Measurements from ENCODE around the gene KIF26B. TPM values are rescaled to one million over a fixed set of nuclear protein-coding genes. Genes with fewer than 3 reads are reported as not detected.

Gene KIF26B
- total and polyA plus RNA-seq, 5 donors = 0.11 to 0.41 (median 0.29) TPM

- no peak for ATAC-seq
- Histone ChIP-seq H3K27me3 (ENCODE audit: control insufficient read depth, insufficient read depth) (no peaks in the 10 kb centered on the region), H3K4me3 (ENCODE audit: low read length) (no peak overlapping the region), H3K9me3 (ENCODE audit: control insufficient read depth, low read length) (no peaks in the 10 kb centered on the region), H3K27ac (ENCODE audit: low read length) (no peak overlapping the region), H3K4me1 (ENCODE audit: control insufficient read depth, insufficient read depth, low read length) (no peaks in the 10 kb centered on the region)
- no peak for DNase-seq
- intact Hi-C loops (cut with DNase I) = no loop called here
- WGBS = 84% methylated on average over 12 of the region's 12 CpGs
These were observed 405.6 kb downstream of the KIF26B start for GRCh38 chr1:245560316-245560859.

- Histone ChIP-seq H3K9me3 (ENCODE audit: control insufficient read depth, low read length) (no peaks in the 10 kb centered on the region), H3K4me1 (ENCODE audit: control insufficient read depth, insufficient read depth, low read length) (no peaks in the 10 kb centered on the region), H3K4me3 (ENCODE audit: low read length) (no peak overlapping the region), H3K27ac (ENCODE audit: low read length) (no peak overlapping the region), H3K27me3 (ENCODE audit: control insufficient read depth, insufficient read depth) (no peaks in the 10 kb centered on the region)
- no peak for ATAC-seq
- intact Hi-C loops (cut with DNase I) = no loop called here
- WGBS = 81% methylated on average over 10 of the region's 10 CpGs
- DNase-seq = no peak
These were observed 407.0 kb downstream of the KIF26B start for GRCh38 chr1:245561665-245562234.

- no peaks in the 10 kb centered on the region for H3K4me1 ChIP-seq (ENCODE audit: control insufficient read depth, insufficient read depth, low read length)
- ATAC-seq (no peak), DNase-seq (no peak)
- H3K27me3 ChIP-seq (ENCODE audit: control insufficient read depth, insufficient read depth) = no peaks in the 10 kb centered on the region
- no peak overlapping the region for H3K27ac ChIP-seq (ENCODE audit: low read length)
- H3K4me3 ChIP-seq (ENCODE audit: low read length) = no peak overlapping the region
- H3K9me3 ChIP-seq (ENCODE audit: control insufficient read depth, low read length) = no peaks in the 10 kb centered on the region
- WGBS = 91% methylated on average over 2 of the region's 2 CpGs
- intact Hi-C loops (cut with DNase I) = no loop called here
These were observed 411.3 kb downstream of the KIF26B start for GRCh38 chr1:245566134-245566533.

GRCh38 chr1:245566952-245567351, 412.2 kb downstream of the KIF26B start:
- intact Hi-C loops (cut with DNase I) = no loop called here
- Histone ChIP-seq H3K4me1 (ENCODE audit: control insufficient read depth, insufficient read depth, low read length) (no peaks in the 10 kb centered on the region), H3K27me3 (ENCODE audit: control insufficient read depth, insufficient read depth) (no peaks in the 10 kb centered on the region), H3K9me3 (ENCODE audit: control insufficient read depth, low read length) (no peaks in the 10 kb centered on the region), H3K4me3 (ENCODE audit: low read length) (no peak overlapping the region), H3K27ac (ENCODE audit: low read length) (no peak overlapping the region)
- ATAC-seq (no peak), DNase-seq (no peak)
- WGBS = 28% methylated on average over 6 of the region's 6 CpGs

GRCh38 chr1:245571815-245572294, 417.1 kb downstream of the KIF26B start:
- no peak overlapping the region for H3K27ac ChIP-seq (ENCODE audit: low read length)
- no peak overlapping the region for H3K4me3 ChIP-seq (ENCODE audit: low read length)
- no peaks in the 10 kb centered on the region for H3K27me3 ChIP-seq (ENCODE audit: control insufficient read depth, insufficient read depth)
- WGBS = 75% methylated on average over 11 of the region's 11 CpGs
- ATAC-seq (peak in 1 of 2 donors; percentile 17), DNase-seq (no peak)
- no peaks in the 10 kb centered on the region for H3K4me1 ChIP-seq (ENCODE audit: control insufficient read depth, insufficient read depth, low read length)
- intact Hi-C loops (cut with DNase I) = no loop called here
- H3K9me3 ChIP-seq (ENCODE audit: control insufficient read depth, low read length) = no peaks in the 10 kb centered on the region

- no peak for DNase-seq
- no peak overlapping the region for H3K27ac ChIP-seq (ENCODE audit: low read length)
- intact Hi-C loops (cut with DNase I) = no loop called here
- ATAC-seq = no peak
- H3K4me3 ChIP-seq (ENCODE audit: low read length) = no peak overlapping the region
- H3K4me1 ChIP-seq (ENCODE audit: control insufficient read depth, insufficient read depth, low read length) = no peaks in the 10 kb centered on the region
- no peaks in the 10 kb centered on the region for H3K9me3 ChIP-seq (ENCODE audit: control insufficient read depth, low read length)
- no peaks in the 10 kb centered on the region for H3K27me3 ChIP-seq (ENCODE audit: control insufficient read depth, insufficient read depth)
- WGBS = 78% methylated on average over 7 of the region's 7 CpGs
These were observed 417.9 kb downstream of the KIF26B start for GRCh38 chr1:245572709-245573108.

- intact Hi-C loops (cut with DNase I) = no loop called here
- no peaks in the 10 kb centered on the region for H3K27me3 ChIP-seq (ENCODE audit: control insufficient read depth, insufficient read depth)
- H3K27ac ChIP-seq (ENCODE audit: low read length) = no peak overlapping the region
- H3K4me3 ChIP-seq (ENCODE audit: low read length) = no peak overlapping the region
- 29% methylated on average over 2 of the region's 2 CpGs for WGBS
- no peaks in the 10 kb centered on the region for H3K4me1 ChIP-seq (ENCODE audit: control insufficient read depth, insufficient read depth, low read length)
- H3K9me3 ChIP-seq (ENCODE audit: control insufficient read depth, low read length) = no peaks in the 10 kb centered on the region
- DNase-seq = no peak
- ATAC-seq = no peak
These were observed 420.9 kb downstream of the KIF26B start for GRCh38 chr1:245575710-245576109.

- 75% methylated on average over 4 of the region's 4 CpGs for WGBS
These were observed 421.5 kb downstream of the KIF26B start for GRCh38 chr1:245576323-245576722.

GRCh38 chr1:245577191-245578157, 422.7 kb downstream of the KIF26B start:
- Histone ChIP-seq H3K9me3 (ENCODE audit: control insufficient read depth, low read length) (no peaks in the 10 kb centered on the region), H3K4me1 (ENCODE audit: control insufficient read depth, insufficient read depth, low read length) (no peaks in the 10 kb centered on the region), H3K27me3 (ENCODE audit: control insufficient read depth, insufficient read depth) (no peaks in the 10 kb centered on the region), H3K4me3 (ENCODE audit: low read length) (no peak overlapping the region), H3K27ac (ENCODE audit: low read length) (no peak overlapping the region)
- WGBS = 95% methylated on average over 34 of the region's 34 CpGs
- no peak for DNase-seq
- ATAC-seq = no peak
- intact Hi-C loops (cut with DNase I) = no loop called here

More at GRCh38 chr1:245576323-245576722, 421.5 kb downstream of the KIF26B start:
- no peak for ATAC-seq
- H3K27me3 ChIP-seq (ENCODE audit: control insufficient read depth, insufficient read depth) = no peaks in the 10 kb centered on the region
- H3K4me1 ChIP-seq (ENCODE audit: control insufficient read depth, insufficient read depth, low read length) = no peaks in the 10 kb centered on the region
- H3K9me3 ChIP-seq (ENCODE audit: control insufficient read depth, low read length) = no peaks in the 10 kb centered on the region
- DNase-seq = no peak
- H3K27ac ChIP-seq (ENCODE audit: low read length) = no peak overlapping the region
- H3K4me3 ChIP-seq (ENCODE audit: low read length) = no peak overlapping the region
- intact Hi-C loops (cut with DNase I) = no loop called here

GRCh38 chr1:245578308-245578707, 423.5 kb downstream of the KIF26B start:
- no peaks in the 10 kb centered on the region for H3K27me3 ChIP-seq (ENCODE audit: control insufficient read depth, insufficient read depth)
- no peak overlapping the region for H3K27ac ChIP-seq (ENCODE audit: low read length)
- ATAC-seq (no peak), DNase-seq (no peak)
- WGBS = 88% methylated on average over 3 of the region's 3 CpGs
- intact Hi-C loops (cut with DNase I) = no loop called here
- H3K9me3 ChIP-seq (ENCODE audit: control insufficient read depth, low read length) = no peaks in the 10 kb centered on the region
- no peak overlapping the region for H3K4me3 ChIP-seq (ENCODE audit: low read length)
- H3K4me1 ChIP-seq (ENCODE audit: control insufficient read depth, insufficient read depth, low read length) = no peaks in the 10 kb centered on the region

- no peak for DNase-seq
- Histone ChIP-seq H3K27ac (ENCODE audit: low read length) (no peak overlapping the region), H3K4me1 (ENCODE audit: control insufficient read depth, insufficient read depth, low read length) (no peaks in the 10 kb centered on the region), H3K27me3 (ENCODE audit: control insufficient read depth, insufficient read depth) (no peaks in the 10 kb centered on the region), H3K4me3 (ENCODE audit: low read length) (no peak overlapping the region), H3K9me3 (ENCODE audit: control insufficient read depth, low read length) (no peaks in the 10 kb centered on the region)
- intact Hi-C loops (cut with DNase I) = no loop called here
- no peak for ATAC-seq
These were observed 424.0 kb downstream of the KIF26B start for GRCh38 chr1:245578771-245579170.
